CD4-positive, CD25-positive, alpha-beta regulatory T cell (primary cell): ENCODE data around the gene TMEM52. TPM values are rescaled to one million over a fixed set of nuclear protein-coding genes. Genes with fewer than 3 reads are reported as not detected.

Source experiments
- ATAC-seq, 2 donors: fragments of 150-1000 bp; cut with Tn5 transposase; one replicate each; pipeline ENCODE4 v1.10.0; 2021; ENCODE audit warnings: low read depth in 2 of 2, moderate number of reproducible peaks in 2 of 2, moderate library complexity in 1 of 2
- DNase-seq, 3 donors: peaks; one replicate each; pipeline versions ENCODE4 v3.0.0 to v3.0.0-alpha.2; 2012 to 2022; ENCODE audit warnings: mixed read lengths in 1 of 3
- H3K27ac ChIP-seq: one replicate; pipeline ENCODE4 v1.7.0; 2013; ENCODE audit warnings: mild to moderate bottlenecking, low read length; ENCODE audit not compliant: insufficient read depth, poor library complexity, severe bottlenecking
- H3K27me3 ChIP-seq: one replicate; pipeline ENCODE4 v1.7.0; 2013; ENCODE audit warnings: low read length; ENCODE audit not compliant: control insufficient read depth, insufficient read depth
- H3K36me3 ChIP-seq: one replicate; pipeline ENCODE4 v1.7.0; 2013; ENCODE audit warnings: mild to moderate bottlenecking, low read length, moderate library complexity; ENCODE audit not compliant: control insufficient read depth, insufficient read depth
- H3K4me1 ChIP-seq: 2 replicates; pipeline ENCODE4 v1.7.0; 2013; ENCODE audit warnings: mild to moderate bottlenecking, low read length; ENCODE audit not compliant: insufficient read depth, control insufficient read depth, poor library complexity, severe bottlenecking
- H3K4me3 ChIP-seq: one replicate; pipeline ENCODE4 v1.7.0; 2013; ENCODE audit warnings: low read depth, mild to moderate bottlenecking, low read length, moderate library complexity
- H3K9me3 ChIP-seq, 2 experiments: 1 replicate in 1 of 2; 2 replicates in 1 of 2; pipeline ENCODE4 v1.7.0; 2013; ENCODE audit warnings: low read length in 2 of 2, mild to moderate bottlenecking in 1 of 2, moderate library complexity in 1 of 2; ENCODE audit not compliant: control insufficient read depth in 2 of 2
- H3K27ac Mint-ChIP-seq, 3 donors: one replicate each; pipeline ENCODE4 v1.8.0; 2020 to 2022; ENCODE audit warnings: mild to moderate bottlenecking in 3 of 3, mixed read lengths in 3 of 3, moderate library complexity in 2 of 3
- H3K27me3 Mint-ChIP-seq: one replicate; pipeline ENCODE4 v1.8.0; 2022; ENCODE audit warnings: mild to moderate bottlenecking, mixed read lengths
- H3K36me3 Mint-ChIP-seq: one replicate; pipeline ENCODE4 v1.8.0; 2020; ENCODE audit warnings: mixed read lengths
- H3K4me1 Mint-ChIP-seq, 4 donors: one replicate each; pipeline ENCODE4 v1.8.0; 2020 to 2022; ENCODE audit warnings: mixed read lengths in 4 of 4, mild to moderate bottlenecking in 1 of 4
- H3K4me3 Mint-ChIP-seq, 4 donors: one replicate each; pipeline ENCODE4 v1.8.0; 2020 to 2022; ENCODE audit warnings: mild to moderate bottlenecking in 4 of 4, mixed read lengths in 4 of 4, moderate library complexity in 3 of 4
- H3K9me3 Mint-ChIP-seq, 7 donors: one replicate each; pipeline ENCODE4 v1.8.0; 2020 to 2022; ENCODE audit warnings: mixed read lengths in 7 of 7, mild to moderate bottlenecking in 3 of 7, moderate library complexity in 2 of 7
- polyA plus RNA-seq, 4 donors: library from polyadenylated mRNA; unstranded; fragments of 300-500 nt; fragmentation: Illumina TruSeq; gene quantifications; one replicate each; pipeline ENCODE4 v1.2.3, GENCODE V29; 2021
- total RNA-seq: library from RNA; stranded (reverse); gene quantifications from one replicate; pipeline ENCODE4 v1.2.3, GENCODE V29; 2022

The TMEM52 gene
- total and polyA plus RNA-seq, 5 donors from 2014 or later = 0.50 to 0.62 TPM; not detected in 3

DNA sequence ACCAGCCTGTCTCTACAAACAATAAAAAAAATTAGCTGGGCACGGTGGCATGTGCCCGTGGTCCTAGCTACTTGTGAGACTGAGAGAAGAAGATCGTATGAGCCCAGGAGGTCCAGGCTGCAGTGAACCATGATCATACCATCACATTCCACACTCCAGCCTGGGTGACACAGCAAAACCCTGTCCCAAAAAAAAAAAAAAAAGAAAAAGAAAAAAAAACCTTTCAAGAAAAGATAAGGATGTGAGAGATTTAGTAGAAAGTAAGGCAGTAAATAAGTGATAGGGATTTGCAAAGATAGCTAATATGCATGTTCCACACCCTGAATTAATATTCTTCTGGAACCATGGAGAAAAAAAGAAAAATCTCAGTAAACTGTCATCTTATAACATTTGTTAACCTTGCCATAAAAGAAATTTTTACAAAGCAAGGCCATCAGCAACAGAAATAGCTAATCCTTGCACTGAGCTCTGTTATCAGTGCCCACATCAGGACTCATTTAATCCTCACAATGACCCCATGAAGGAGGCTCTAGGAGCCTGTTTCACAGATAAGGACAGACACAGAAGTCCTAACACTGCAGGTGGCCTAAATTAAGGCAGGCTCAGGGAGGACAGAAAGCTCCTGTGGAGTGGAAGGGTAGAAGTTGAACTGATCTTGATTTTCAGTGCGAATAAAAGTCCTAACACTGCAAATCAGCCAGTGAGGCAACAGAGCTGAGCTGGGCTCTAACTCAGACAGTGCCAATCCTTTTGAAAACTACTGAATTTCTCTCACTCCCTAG is 35.8 kb downstream of the TMEM52 start:
- Histone ChIP-seq H3K27ac (no peak overlapping the region), H3K4me3 (peak overlapping the region; percentile 49), H3K36me3 (peaks cover 2% of the 10 kb centered on the region), H3K27me3 (no peaks in the 10 kb centered on the region), H3K9me3 (no peaks in the 10 kb centered on the region), H3K4me1 (peaks cover 75% of the 10 kb centered on the region)
- H3K27me3 Mint-ChIP-seq = no peaks in the 10 kb centered on the region
- H3K36me3 Mint-ChIP-seq = peaks cover 11% of the 10 kb centered on the region
- no peak for ATAC-seq
- H3K27ac Mint-ChIP-seq = peak overlapping the region in 2 of 3 donors; percentile 71 to 79
- peaks cover 0 to 2% (median 0%) of the 10 kb centered on the region in 7 donors for H3K9me3 Mint-ChIP-seq
- DNase-seq = no peak
- peak overlapping the region; percentile 59 to 67 (median 64) for H3K4me3 Mint-ChIP-seq
- H3K4me1 Mint-ChIP-seq = peaks cover 23 to 86% (median 61%) of the 10 kb centered on the region in 4 donors

- Histone ChIP-seq H3K4me3 (no peak overlapping the region), H3K27ac (no peak overlapping the region), H3K27me3 (no peaks in the 10 kb centered on the region), H3K4me1 (peaks cover 74% of the 10 kb centered on the region), H3K9me3 (no peaks in the 10 kb centered on the region), H3K36me3 (peaks cover 2% of the 10 kb centered on the region)
- peaks cover 12% of the 10 kb centered on the region for H3K36me3 Mint-ChIP-seq
- ATAC-seq (no peak), DNase-seq (no peak)
- H3K27me3 Mint-ChIP-seq = no peaks in the 10 kb centered on the region
- peak overlapping the region; percentile 67 to 80 (median 74) for H3K4me3 Mint-ChIP-seq
- peaks cover 0 to 2% (median 0%) of the 10 kb centered on the region in 7 donors for H3K9me3 Mint-ChIP-seq
- peak overlapping the region in 1 of 3 donors; percentile 71 for H3K27ac Mint-ChIP-seq
- peaks cover 18 to 84% (median 58%) of the 10 kb centered on the region in 4 donors for H3K4me1 Mint-ChIP-seq
Measured at GRCh38 chr1:1881727-1882126, 37.4 kb downstream of the TMEM52 start.

- peak overlapping the region; percentile 35 for H3K4me3 ChIP-seq
- Mint-ChIP-seq H3K27ac (peak overlapping the region; percentile 48 to 77 (median 71)), H3K27me3 (no peaks in the 10 kb centered on the region), H3K9me3 (peaks cover 0 to 2% (median 0%) of the 10 kb centered on the region in 7 donors), H3K4me1 (peaks cover 20 to 88% (median 62%) of the 10 kb centered on the region in 4 donors), H3K36me3 (peaks cover 21% of the 10 kb centered on the region), H3K4me3 (peak overlapping the region; percentile 42 to 80 (median 76))
- peaks cover 74% of the 10 kb centered on the region for H3K4me1 ChIP-seq
- DNase-seq = no peak
- H3K27me3 ChIP-seq = no peaks in the 10 kb centered on the region
- ATAC-seq = no peak
- no peak overlapping the region for H3K27ac ChIP-seq
- H3K9me3 ChIP-seq = no peaks in the 10 kb centered on the region
- H3K36me3 ChIP-seq = peaks cover 10% of the 10 kb centered on the region
Measured at GRCh38 chr1:1880617-1881312, 38.3 kb downstream of the TMEM52 start.

DNA sequence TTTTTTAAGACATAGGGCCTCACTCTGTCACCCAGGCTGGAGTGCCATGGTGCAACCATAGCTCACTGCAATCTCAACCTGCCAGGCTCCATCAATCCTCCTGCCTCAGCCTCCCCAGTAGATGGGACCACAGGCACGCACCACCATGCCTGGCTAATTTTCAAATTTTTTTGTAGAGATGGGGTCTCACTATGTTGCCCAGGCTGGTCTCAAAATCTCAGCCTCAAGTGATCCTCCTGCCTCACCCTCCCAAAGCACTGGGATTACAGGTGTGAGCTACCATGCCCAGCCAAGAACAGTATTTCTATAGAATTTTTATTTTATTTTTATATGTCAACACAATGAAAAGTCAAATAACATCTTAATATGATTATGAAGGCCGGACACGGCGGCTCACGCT is 39.1 kb downstream of the TMEM52 start:
- peaks cover 73% of the 10 kb centered on the region for H3K4me1 ChIP-seq
- H3K4me3 Mint-ChIP-seq = no peak overlapping the region
- H3K27me3 ChIP-seq = no peaks in the 10 kb centered on the region
- ATAC-seq (no peak), DNase-seq (no peak)
- peaks cover 23 to 93% (median 69%) of the 10 kb centered on the region in 4 donors for H3K4me1 Mint-ChIP-seq
- no peak overlapping the region for H3K4me3 ChIP-seq
- no peaks in the 10 kb centered on the region for H3K9me3 ChIP-seq
- peaks cover 21% of the 10 kb centered on the region for H3K36me3 Mint-ChIP-seq
- peak overlapping the region in 2 of 3 donors; percentile 48 to 55 for H3K27ac Mint-ChIP-seq
- peaks cover 16% of the 10 kb centered on the region for H3K36me3 ChIP-seq
- H3K27me3 Mint-ChIP-seq = no peaks in the 10 kb centered on the region
- H3K27ac ChIP-seq = no peak overlapping the region
- H3K9me3 Mint-ChIP-seq = peaks cover 0 to 2% (median 0%) of the 10 kb centered on the region in 7 donors

- peak overlapping the region; percentile 26 for H3K27ac ChIP-seq
- ATAC-seq = no peak
- peaks cover 0 to 2% (median 0%) of the 10 kb centered on the region in 7 donors for H3K9me3 Mint-ChIP-seq
- H3K27me3 ChIP-seq = no peaks in the 10 kb centered on the region
- no peaks in the 10 kb centered on the region for H3K9me3 ChIP-seq
- H3K27ac Mint-ChIP-seq = peak overlapping the region; percentile 55 to 85 (median 81)
- DNase-seq = no peak
- peaks cover 30% of the 10 kb centered on the region for H3K36me3 ChIP-seq
- peak overlapping the region; percentile 21 for H3K4me3 ChIP-seq
- H3K27me3 Mint-ChIP-seq = no peaks in the 10 kb centered on the region
- H3K4me1 Mint-ChIP-seq = peaks cover 23 to 92% (median 63%) of the 10 kb centered on the region in 4 donors
- peak overlapping the region in 3 of 4 donors; percentile 6 to 75 (median 9) for H3K4me3 Mint-ChIP-seq
- peaks cover 21% of the 10 kb centered on the region for H3K36me3 Mint-ChIP-seq
- H3K4me1 ChIP-seq = peaks cover 68% of the 10 kb centered on the region
Measured at GRCh38 chr1:1877865-1878436, 41.1 kb downstream of the TMEM52 start.

GRCh38 chr1:1876335-1876930 is 42.6 kb downstream of the TMEM52 start:
- Mint-ChIP-seq H3K36me3 (peaks cover 17% of the 10 kb centered on the region), H3K4me3 (peak overlapping the region; percentile 60 to 84 (median 78)), H3K4me1 (peaks cover 37 to 92% (median 68%) of the 10 kb centered on the region in 4 donors), H3K27me3 (no peaks in the 10 kb centered on the region), H3K9me3 (peaks cover 0 to 2% (median 0%) of the 10 kb centered on the region in 7 donors), H3K27ac (peak overlapping the region; percentile 38 to 87 (median 52))
- DNase-seq (no peak), ATAC-seq (no peak)
- peak overlapping the region; percentile 6 for H3K4me3 ChIP-seq
- H3K4me1 ChIP-seq = peaks cover 74% of the 10 kb centered on the region
- H3K27ac ChIP-seq = no peak overlapping the region
- H3K9me3 ChIP-seq = no peaks in the 10 kb centered on the region
- no peaks in the 10 kb centered on the region for H3K27me3 ChIP-seq
- H3K36me3 ChIP-seq = peaks cover 32% of the 10 kb centered on the region

- ATAC-seq (no peak), DNase-seq (peak in 1 of 3 donors; percentile 24)
- peaks cover 19% of the 10 kb centered on the region for H3K36me3 Mint-ChIP-seq
- H3K9me3 Mint-ChIP-seq = peaks cover 0 to 2% (median 0%) of the 10 kb centered on the region in 7 donors
- H3K4me3 Mint-ChIP-seq = peak overlapping the region in 3 of 4 donors; percentile 60 to 84 (median 82)
- Histone ChIP-seq H3K9me3 (no peaks in the 10 kb centered on the region), H3K36me3 (peaks cover 32% of the 10 kb centered on the region), H3K27me3 (no peaks in the 10 kb centered on the region), H3K4me1 (peaks cover 71% of the 10 kb centered on the region), H3K27ac (no peak overlapping the region), H3K4me3 (peak overlapping the region; percentile 6)
- H3K4me1 Mint-ChIP-seq = peaks cover 40 to 92% (median 68%) of the 10 kb centered on the region in 4 donors
- peak overlapping the region in 2 of 3 donors; percentile 77 to 87 for H3K27ac Mint-ChIP-seq
- no peaks in the 10 kb centered on the region for H3K27me3 Mint-ChIP-seq
Measured at GRCh38 chr1:1875932-1876331, 43.1 kb downstream of the TMEM52 start.
